Stimulated activated CD4-positive, alpha-beta T cell treated with anti-CD3 and anti-CD28 coated beads, TNF-alpha, amount 100 ng/mL, for 4 hours (primary cell): Measurements from ENCODE around the gene CMAS.
"Not testable (repeated sequence)": the region's sequence is repeated elsewhere in the genome, so short reads cannot be mapped to it uniquely, and the experiment has no call there.

Experiments
- DNase-seq, 3 experiments: peaks; one replicate each; pipeline ENCODE4 v3.0.0-alpha.2; 2020; ENCODE audit warnings: low read depth in 3 of 3

CMAS gene

GRCh38 chr12:22046090-22046967 lies at the start of gene CMAS:
CMAS (plus strand) TSS chr12:22046218; CDS start chr12:22046304, 86 bp downstream.
- peak; percentile 63 to 70 (median 64) for DNase-seq

- DNase-seq, result no peak
Measured at GRCh38 chr12:21998295-21998694, 47.7 kb upstream of the CMAS start.

GRCh38 chr12:21998782-21999181 lies 47.2 kb upstream of the CMAS start:
- DNase-seq, result no peak

- no peak for DNase-seq
Measured at GRCh38 chr12:22002430-22002829, 43.6 kb upstream of the CMAS start.

- DNase-seq, result not testable (repeated sequence)
Measured at GRCh38 chr12:22007794-22008193, 38.2 kb upstream of the CMAS start.

- DNase-seq, result no peak
Measured at GRCh38 chr12:22008196-22008595, 37.8 kb upstream of the CMAS start.

- no peak for DNase-seq
Measured at GRCh38 chr12:22014041-22014782, 31.8 kb upstream of the CMAS start.

- no peak for DNase-seq
Measured at GRCh38 chr12:22014783-22015144, 31.3 kb upstream of the CMAS start.

- no peak for DNase-seq
Measured at GRCh38 chr12:22016982-22017381, 29.0 kb upstream of the CMAS start.

- DNase-seq, result no peak
Measured at GRCh38 chr12:22018860-22019259, 27.2 kb upstream of the CMAS start.

GRCh38 chr12:22023489-22023888 lies 22.5 kb upstream of the CMAS start:
- not testable (repeated sequence) for DNase-seq

- DNase-seq, result no peak
Measured at GRCh38 chr12:22029491-22029890, 16.5 kb upstream of the CMAS start.

GRCh38 chr12:22029991-22030390 lies 16.0 kb upstream of the CMAS start:
- no peak for DNase-seq

- DNase-seq, result no peak
Measured at GRCh38 chr12:22032732-22033131, 13.3 kb upstream of the CMAS start.

GRCh38 chr12:22034709-22035506 lies 11.1 kb upstream of the CMAS start:
- DNase-seq, result no peak

GRCh38 chr12:22037947-22038346 lies 8.1 kb upstream of the CMAS start:
- no peak for DNase-seq

GRCh38 chr12:22038734-22039133 lies 7.3 kb upstream of the CMAS start:
- DNase-seq, result no peak

GRCh38 chr12:22039361-22039760 lies 6.7 kb upstream of the CMAS start:
- DNase-seq, result no peak

GRCh38 chr12:22042976-22043669 lies 2.9 kb upstream of the CMAS start:
- DNase-seq, result no peak

GRCh38 chr12:22043943-22044342 lies 2.1 kb upstream of the CMAS start:
- no peak for DNase-seq

- no peak for DNase-seq
Measured at GRCh38 chr12:22044391-22044790, 1.6 kb upstream of the CMAS start.

GRCh38 chr12:22046968-22047390 lies 961 bp downstream of the CMAS start:
- DNase-seq, result no peak
